GM19467 (cell line): Measurements from ENCODE around the gene MYRFL.

Experiments
- ATAC-seq: cut with Tn5 transposase; IDR thresholded peaks from one replicate; pipeline ENCODE4 v1.9.1; 2021; ENCODE audit warnings: mild to moderate bottlenecking, moderate library complexity; ENCODE audit not compliant: unreplicated experiment

The MYRFL gene

DNA sequence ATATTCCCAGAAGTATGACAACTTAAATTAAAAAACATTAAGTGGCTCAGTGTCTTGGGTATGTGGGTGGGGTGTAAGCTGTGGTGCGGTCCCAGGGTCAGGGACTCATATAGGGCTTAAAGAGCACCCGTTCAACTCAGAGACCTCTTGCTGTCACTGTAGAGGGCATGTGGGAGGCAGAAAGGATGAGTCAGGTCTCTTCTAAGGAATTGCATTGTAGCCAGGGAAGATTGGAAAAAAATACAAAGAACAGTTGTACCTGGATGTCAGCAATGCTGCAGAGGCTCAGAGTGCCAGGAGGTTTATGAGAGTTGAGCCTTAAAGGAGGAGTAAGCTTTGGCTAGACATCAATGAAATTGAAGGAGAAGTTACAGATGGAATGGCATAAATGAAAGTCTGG, 104.1 kb downstream of the MYRFL start:
- no peak for ATAC-seq

DNA sequence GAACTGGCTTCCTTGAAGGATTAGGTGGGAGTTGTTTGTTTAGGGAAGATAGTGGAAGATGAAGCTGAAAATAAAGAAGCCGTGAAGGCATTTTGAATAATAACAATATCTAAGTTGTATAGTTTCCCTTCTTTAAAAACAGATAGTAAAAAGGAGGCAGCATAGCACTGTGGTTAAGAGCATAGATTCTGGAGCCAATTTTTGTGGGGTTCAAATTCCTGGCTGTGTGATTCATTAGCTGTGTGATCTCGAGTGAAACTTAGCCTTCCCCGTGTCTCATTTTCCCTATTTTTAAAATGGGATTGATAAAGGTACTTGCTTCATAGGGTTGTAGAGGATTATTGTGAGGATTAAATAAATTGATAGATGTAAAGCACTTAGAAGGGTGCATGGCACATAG, 104.5 kb downstream of the MYRFL start:
- no peak for ATAC-seq

DNA sequence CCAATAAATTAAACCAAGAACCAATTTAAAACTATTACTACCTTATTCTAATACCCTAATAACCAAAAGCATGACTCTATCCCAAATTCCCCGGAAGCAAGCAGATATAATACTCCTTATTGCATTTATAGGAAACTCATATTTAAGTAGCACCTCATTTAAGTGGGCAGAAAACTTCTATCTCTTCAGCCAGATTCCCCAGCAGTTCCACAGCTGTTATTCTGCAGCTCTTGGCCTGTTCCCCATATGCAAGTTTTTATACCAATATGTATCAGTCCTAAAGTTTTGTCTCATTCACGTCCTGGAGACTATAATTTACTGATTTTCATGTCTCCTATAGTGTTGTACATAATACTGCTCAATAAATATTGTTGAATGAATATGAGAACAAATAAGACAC, 106.5 kb downstream of the MYRFL start:
- no peak for ATAC-seq

DNA sequence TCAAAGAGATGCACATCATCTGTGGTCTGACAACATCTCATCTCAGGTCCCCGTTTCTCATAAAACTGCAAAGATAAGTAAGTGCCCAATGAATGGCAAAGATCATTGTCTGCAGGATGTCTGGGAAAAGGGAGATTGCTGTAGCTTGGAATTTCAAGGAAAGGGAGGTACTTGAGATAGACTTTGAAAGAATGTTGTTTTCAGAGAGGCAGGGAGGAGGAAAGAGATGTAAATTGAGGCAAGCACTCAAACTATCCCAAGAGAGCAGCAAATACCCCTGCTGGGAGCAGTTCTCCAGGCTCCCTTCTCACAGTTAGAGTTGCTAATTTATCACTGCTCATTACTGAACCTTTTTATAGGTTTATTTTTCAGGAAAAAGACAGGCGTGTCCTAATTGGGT, 107.1 kb downstream of the MYRFL start:
- no peak for ATAC-seq

DNA sequence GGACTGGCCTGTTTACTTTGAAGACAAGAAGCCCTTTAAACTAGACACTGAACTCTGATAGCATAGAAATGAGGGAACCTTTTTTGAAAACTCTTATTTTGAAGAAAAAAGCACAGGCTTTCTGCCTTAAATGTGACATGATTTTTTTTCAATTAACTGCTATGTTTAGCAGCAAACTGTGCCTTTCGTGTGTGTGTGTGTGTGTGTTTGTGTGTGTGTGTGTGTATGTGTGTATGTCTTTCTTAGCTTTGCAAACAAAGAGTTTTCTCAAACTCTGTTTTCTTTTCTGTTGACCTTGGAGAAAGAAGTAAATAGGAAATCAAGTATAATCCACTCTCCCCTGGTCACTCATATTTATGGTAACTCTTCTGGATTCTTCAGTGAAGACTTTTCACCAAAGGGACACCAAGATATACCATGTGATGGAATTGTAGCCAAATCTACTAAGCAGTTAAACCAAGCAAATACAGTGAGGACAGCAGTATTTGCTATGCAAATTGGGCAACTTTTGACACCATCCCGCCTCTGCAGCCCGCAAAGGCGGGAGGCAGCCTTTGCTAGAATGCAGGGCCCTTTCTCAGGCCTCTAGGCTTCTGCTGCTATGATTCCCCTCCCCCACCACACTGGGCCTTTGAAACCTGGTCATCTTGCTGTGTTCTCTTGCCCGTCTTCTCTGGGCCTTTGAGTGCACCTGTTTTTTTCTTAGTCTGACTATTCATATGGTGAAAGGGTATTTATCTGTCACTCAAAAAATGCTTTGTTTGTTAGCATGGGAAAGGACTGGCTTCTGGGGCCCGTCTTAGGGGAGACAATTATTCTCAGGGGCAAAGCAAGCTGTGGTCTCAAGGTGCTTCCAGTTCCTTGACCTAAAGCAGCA, 107.9 kb downstream of the MYRFL start:
- ATAC-seq, result no peak

DNA sequence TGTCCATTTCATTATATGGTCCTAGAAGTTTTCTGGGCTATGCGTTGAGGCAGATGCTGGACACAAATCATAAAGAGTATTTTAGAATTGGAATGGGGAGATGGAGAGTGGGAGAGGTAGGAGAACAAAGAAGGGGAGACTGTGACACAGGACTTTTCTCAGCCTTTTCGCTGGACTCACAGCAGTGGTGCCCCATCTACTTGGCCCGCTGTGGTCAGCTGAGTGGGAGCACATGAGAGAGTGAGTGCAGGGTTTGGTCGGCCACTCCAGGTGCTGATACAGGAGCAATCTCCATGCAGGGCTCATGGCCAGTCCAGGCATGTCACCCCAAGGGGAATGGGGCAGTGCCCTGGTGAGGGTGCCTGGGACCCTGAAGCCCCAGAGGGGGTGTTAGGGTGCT, 109.0 kb downstream of the MYRFL start:
- no peak for ATAC-seq

DNA sequence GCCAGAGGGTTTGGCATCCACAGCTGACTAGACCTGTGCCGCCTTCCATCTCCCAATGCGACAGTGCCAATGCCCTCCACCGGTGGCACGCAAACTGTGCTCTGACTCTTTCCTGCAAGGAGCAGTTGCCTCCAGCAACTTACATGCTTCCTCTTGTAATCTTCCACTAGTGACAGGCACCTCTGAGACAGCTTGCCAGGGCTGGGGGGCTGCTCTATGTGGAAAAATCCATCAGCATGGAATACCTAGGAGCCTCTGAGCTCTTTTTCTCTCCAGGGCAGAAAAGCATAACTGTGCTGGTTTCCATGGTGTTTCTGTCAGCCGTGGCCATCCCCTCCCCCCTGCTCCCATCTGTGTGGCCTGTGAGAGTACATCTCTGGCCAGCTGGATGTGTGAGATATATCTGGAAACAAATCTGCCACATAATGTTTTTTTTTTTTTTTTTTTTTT, 110.6 kb downstream of the MYRFL start:
- no peak for ATAC-seq

DNA sequence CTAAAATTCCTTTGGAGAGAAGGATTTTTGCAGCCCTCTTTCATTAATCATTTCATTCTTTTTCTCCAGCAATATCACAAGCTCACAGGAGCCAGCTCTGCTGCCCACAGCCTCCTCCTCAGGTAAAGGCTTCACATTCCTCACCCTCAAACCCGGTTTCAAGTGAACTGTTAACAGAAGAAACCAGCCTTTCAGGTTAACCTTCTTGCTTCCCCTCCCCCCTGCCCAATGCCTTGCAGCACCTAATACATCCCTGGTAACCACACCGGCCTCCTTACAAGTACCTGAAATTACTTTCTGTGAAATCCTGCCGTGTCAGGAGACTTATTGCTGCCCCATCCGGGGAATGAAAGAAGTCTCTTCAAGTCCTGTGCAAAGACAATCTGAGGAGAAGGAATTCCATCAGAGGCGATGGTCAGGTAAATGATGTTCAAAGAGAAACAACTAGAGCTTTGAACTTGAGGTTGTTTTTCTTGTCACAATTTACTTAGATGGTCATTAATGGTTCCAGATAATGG, 111.2 kb downstream of the MYRFL start:
- ATAC-seq, result no peak

DNA sequence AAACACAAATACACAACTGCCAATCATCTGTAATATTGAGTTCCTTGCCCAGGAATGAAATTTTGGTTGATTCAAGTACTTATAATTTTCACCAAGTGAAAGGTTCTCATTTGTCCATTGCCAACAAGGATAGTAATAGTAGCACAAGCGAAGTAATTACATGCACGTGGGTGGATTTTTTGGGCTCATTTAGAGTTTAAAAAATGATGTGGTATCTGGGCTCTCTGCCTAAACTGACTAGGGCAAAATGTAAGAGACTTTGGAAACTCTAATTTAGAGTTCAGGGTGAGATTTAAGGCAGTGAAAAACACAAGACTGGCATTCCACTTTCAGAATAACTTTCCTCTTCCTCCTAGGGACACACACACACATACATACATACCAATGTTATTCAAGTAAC, 111.7 kb downstream of the MYRFL start:
- no peak for ATAC-seq

DNA sequence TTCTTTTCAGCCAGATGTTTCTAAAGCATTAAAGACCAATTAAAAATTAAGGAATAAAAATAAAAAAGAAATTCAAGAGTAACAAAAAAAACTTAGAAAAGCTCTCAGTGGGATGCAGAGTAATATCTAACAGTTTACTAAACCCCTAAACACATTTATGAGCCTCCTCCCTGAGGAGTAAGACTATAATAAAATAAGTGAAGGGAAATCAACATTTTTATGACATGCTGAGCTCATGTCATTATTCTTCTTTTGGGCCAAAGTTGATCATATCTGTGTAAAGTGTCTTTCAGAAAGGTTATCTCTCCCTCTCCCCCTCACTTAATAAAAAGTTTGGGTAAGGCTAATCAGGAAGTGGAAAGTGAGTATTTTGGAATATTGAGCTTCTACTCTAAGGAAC, 122.1 kb downstream of the MYRFL start:
- ATAC-seq, result no peak

DNA sequence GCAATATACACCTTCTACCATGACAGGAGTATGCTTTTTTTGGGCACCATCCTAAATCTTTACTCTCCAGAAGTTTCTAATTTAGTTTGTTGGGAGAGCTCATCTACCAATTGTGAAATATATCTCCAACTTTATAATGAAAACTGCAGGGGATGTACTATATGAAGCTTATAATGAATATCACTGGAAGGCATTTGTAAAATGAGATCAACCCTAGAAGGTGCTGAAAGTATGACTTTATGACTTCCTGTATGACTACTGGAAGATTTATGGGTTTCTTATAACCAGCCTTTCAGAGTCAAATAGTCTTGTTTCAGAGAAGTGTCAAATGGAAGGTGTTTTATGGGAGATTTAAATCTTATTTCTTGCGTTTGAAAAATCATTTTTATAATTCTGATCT, 122.9 kb downstream of the MYRFL start:
- ATAC-seq, result no peak

DNA sequence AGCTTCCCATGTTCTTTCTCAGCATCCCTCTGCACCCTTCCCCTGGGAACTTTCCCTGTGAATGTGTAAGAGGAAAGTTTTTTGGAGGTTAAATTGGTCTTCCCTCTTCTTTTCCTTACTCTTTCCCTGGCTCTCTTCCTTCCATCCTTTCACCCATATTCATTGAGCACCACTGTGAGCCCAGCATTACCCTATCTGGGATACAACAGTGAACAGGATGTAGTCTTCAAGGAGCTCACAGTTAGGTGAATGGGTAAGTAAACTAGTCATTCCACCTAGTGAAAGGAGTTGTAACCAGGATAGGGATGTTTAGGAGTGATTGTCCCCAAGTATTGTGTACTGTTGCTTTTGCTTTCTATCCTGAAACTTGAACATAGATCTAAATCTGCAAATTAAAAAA, 123.8 kb downstream of the MYRFL start:
- ATAC-seq, result no peak

DNA sequence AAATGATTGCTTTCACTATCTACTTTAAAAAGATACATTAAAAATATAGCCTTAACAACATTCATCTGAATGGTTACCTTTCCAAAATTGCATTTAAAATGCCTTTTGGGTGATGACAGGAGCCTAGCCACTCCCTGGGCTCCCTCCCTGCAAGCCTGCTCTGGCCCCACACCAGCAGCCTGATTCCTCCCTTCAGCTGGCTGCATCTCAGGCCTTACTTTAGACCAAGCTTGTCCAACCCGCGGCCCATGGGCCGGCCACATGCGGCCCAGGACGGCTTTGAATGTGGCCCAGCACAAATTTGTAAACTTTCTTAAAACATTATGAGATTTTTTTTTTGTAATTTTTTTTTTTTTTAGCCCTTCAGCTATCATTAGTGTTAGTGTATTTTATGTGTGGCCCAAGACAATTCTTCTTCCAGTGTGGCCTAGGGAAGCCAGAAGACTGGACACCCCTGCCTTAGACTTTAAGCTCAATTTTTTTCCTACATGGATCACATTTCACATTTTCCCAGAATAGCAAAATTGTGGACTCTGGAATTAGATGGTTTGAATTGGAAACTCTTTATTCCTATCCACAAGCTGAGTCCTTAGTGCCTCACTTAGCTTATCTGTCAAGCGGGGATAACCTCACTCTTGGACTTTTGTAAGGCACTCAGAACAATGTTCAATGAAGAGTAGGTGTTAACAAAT, 124.4 kb downstream of the MYRFL start:
- no peak for ATAC-seq

DNA sequence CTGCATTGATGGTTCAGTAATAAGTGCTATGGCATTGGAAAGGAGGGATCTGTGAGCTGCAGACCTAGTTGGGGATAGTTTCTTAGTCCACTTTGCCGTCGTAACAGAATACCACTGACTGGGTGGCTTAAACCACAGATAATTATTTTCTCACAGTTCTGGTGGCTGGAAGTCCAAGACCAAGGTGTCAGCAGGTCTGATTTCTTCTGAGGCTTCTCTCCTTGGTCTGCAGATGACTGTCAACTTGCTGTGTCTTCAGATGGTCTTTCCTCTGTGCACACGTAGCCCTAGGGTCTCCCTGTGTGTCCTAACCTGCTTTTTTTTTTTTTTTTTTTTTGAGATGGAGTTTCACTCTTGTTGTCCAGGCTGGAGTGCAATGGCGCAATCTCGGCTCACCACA, 126.1 kb downstream of the MYRFL start:
- ATAC-seq, result no peak

DNA sequence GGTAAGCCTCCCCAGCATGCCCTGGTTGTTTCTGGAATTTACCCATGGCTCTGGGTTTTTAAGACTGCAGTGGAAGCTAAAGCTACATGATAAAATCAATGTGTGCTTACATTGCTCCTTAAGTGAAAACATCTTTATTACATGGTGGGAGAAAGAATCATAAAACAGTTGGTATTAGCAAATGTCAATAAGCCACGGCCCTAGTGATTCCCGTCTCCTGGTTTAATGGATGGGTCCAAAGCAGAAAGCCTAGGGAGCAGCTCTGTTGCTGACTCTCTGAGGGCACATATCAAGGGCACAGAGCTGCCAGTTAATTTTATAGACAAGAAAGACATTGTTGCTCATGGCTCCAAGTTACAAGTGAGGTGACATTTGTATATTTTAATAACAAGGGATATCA, 127.9 kb downstream of the MYRFL start:
- ATAC-seq, result no peak

DNA sequence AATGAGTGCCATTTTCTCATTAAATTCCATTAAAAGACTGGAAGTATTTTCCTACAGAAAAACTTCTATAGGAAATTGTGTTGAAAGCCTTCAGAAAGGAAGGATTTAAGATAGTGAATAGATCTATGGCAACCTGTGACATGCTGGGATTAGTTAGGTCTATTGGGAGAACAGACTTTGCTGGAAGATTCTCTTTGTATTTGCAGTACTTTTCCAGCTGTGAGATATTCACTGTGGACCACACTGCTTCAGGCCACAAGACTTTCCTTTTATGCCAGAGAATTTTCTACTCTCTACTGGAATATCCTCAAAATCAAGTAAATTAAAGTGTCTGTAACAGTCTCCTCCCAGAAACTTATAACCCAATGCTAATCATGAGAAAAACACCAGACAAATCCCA, 136.2 kb downstream of the MYRFL start:
- no peak for ATAC-seq

DNA sequence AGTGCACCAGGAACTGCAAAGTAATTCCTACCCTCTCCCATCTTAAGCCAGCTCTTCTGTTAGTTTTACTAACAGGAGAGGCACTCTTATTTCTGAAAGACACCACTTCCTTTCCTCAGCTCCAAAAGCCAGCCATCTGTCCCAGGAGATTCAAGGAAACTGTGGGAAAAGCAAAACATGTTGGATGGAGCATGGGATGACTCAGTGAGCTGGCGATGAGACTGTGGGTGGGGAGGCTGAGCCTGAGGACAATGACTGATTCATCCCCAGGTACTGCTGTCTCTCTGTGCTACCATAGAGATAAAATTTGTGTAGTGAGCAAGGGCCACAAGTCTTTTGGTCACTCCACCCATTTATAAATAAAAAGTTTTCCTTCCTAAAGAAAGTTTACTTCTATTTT, 141.4 kb downstream of the MYRFL start:
- ATAC-seq, result no peak

DNA sequence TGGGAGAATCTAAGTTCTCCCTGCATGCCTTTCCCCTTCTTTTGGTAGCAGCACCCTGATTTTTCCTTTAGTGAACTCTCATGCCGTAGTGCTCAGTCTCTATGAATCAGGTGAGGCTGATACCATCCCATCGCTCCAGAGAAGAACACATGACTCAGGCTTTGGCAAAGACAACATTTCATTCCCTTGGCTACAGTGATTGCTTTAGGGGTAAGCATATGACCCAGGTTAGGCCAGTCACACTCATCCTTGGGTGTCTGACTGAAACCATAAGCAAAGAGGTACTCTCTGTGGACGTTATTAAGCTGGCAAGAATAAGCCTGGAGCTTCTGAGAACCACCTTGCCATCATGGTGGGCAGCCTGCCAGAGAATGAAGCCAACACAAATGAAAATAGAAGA, 141.8 kb downstream of the MYRFL start:
- ATAC-seq, result no peak

DNA sequence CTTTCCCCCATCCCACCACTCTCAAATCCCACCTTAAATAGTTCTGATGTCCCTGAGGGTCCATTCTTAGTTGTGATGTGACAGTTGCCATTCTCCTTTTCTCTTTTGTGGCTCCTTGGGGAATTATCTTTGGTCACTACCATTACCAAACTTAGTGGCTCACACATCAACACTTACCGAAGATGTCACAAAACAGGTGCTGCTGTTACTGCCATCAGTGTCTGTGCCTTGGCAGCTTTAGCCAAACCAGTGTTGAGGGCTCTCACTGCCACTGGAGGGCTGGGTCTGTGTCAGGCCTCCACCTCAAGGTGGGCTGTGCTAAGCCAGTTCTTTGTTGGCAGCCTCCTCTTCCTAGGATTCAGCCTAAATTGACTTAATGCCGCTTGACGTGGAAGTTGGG, 144.0 kb downstream of the MYRFL start:
- no peak for ATAC-seq

DNA sequence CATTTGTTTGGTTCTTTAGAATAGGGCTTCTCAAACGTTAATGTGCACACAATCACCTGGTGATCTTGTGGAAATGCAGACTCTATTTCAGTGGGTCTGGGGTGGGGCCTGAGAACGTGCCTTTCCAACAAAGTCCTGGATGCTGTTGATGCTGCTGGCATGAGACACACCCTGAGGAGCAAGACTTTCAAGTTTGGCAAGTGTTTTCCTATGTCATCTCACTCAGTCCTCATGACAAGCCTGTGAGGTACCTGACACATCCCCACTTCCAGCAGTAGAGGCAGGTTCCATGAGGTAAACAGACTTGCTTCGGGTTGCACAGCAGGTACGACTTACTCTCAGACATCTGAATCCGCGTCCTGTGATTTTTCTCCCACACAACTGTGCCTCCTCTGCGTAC, 147.1 kb downstream of the MYRFL start:
- ATAC-seq, result no peak

DNA sequence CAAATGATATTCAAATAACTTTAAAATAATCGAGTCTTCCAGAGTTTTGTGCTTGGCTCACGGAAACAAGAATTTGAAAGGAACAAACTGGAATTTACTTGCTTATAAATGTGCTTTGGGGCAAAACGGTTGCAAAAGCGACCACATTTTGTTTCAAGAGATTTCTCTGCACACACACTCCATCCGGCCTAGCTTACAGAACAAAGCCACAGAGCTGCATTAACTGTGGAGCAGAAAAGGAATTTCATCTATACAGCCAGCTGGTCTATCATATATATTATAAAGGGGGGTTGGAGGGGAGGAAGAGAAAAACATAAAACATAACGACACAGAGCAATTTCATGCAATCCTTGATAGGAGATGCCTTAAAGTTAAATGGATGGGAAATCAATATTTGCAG, 153.0 kb downstream of the MYRFL start:
- ATAC-seq, result no peak

DNA sequence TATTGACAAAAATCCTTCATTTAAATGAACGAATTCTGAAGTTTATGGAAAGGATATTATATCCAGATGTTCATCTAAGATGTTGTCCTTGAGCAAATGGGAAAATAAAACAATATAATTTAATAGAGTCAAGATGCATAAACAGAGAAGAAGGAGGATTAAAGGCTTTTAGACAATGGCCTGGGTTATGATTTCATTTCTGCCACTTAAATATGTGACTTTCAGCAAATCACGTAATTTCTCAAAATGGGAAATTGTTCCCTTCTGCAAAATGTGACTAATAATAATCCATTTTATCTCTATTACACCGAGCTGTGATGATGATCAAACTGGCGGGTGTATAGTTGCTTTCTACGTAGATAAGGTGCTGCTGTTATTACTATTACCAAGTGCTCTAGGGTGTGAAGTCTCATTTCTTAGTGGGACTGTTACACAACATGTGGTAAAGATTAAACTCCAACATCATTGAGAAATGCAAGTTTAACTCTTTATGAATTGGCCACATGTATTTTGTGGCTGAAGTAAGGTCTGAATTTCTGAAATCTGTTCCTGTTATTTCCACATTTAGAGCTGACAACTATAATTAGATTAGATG, 157.0 kb downstream of the MYRFL start:
- ATAC-seq, result no peak
